ENCODE results near the gene INSM1.

DNA sequence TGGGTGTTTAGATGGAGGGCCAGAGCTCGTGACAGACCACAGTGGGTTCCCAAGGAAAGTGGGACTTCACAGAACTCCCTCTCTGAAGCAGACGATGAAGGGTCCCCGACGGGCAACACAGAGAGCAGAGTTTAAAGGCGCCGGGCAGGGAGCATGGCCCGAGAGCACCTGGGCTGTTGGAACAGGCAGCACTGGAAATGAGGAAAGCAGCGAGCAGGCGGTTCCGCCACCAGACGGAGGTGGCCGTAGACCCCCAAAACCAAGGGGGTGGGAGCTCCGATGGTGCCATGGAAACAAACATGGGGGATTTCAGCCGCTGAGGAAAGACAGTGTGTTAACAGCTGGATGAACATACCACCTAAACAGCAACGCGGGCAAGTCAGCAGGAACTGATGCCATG lies 27.5 kb upstream of the INSM1 start:
- TF ChIP-seq, protein P1, sequence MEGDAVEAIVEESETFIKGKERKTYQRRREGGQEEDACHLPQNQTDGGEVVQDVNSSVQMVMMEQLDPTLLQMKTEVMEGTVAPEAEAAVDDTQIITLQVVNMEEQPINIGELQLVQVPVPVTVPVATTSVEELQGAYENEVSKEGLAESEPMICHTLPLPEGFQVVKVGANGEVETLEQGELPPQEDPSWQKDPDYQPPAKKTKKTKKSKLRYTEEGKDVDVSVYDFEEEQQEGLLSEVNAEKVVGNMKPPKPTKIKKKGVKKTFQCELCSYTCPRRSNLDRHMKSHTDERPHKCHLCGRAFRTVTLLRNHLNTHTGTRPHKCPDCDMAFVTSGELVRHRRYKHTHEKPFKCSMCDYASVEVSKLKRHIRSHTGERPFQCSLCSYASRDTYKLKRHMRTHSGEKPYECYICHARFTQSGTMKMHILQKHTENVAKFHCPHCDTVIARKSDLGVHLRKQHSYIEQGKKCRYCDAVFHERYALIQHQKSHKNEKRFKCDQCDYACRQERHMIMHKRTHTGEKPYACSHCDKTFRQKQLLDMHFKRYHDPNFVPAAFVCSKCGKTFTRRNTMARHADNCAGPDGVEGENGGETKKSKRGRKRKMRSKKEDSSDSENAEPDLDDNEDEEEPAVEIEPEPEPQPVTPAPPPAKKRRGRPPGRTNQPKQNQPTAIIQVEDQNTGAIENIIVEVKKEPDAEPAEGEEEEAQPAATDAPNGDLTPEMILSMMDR (IDR thresholded peaks at IDR 0.05): no peak
- TF ChIP-seq TCF12 (IDR thresholded peaks at IDR 0.05): no peak
- no peak for TF ChIP-seq EZH2phosphoT487 (IDR thresholded peaks at IDR 0.05; ENCODE audit: borderline replicate concordance, low read depth)
- TF ChIP-seq RCOR1 (IDR thresholded peaks at IDR 0.05; ENCODE audit: low read length): no peak
- TF ChIP-seq SIN3A (IDR thresholded peaks at IDR 0.05; ENCODE audit: borderline replicate concordance, low read depth, low read length): no peak
- TF ChIP-seq, protein P2, sequence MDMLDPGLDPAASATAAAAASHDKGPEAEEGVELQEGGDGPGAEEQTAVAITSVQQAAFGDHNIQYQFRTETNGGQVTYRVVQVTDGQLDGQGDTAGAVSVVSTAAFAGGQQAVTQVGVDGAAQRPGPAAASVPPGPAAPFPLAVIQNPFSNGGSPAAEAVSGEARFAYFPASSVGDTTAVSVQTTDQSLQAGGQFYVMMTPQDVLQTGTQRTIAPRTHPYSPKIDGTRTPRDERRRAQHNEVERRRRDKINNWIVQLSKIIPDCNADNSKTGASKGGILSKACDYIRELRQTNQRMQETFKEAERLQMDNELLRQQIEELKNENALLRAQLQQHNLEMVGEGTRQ (IDR thresholded peaks at IDR 0.05; ENCODE audit: borderline replicate concordance, low read depth, low read length): no peak
- no peak for TF ChIP-seq POLR2AphosphoS5 (IDR thresholded peaks at IDR 0.05; ENCODE audit: low read depth, low read length)
- TF ChIP-seq, protein P3, sequence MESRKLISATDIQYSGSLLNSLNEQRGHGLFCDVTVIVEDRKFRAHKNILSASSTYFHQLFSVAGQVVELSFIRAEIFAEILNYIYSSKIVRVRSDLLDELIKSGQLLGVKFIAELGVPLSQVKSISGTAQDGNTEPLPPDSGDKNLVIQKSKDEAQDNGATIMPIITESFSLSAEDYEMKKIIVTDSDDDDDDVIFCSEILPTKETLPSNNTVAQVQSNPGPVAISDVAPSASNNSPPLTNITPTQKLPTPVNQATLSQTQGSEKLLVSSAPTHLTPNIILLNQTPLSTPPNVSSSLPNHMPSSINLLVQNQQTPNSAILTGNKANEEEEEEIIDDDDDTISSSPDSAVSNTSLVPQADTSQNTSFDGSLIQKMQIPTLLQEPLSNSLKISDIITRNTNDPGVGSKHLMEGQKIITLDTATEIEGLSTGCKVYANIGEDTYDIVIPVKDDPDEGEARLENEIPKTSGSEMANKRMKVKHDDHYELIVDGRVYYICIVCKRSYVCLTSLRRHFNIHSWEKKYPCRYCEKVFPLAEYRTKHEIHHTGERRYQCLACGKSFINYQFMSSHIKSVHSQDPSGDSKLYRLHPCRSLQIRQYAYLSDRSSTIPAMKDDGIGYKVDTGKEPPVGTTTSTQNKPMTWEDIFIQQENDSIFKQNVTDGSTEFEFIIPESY (IDR thresholded peaks at IDR 0.05; ENCODE audit: borderline replicate concordance, low read depth): no peak
- TF ChIP-seq, protein P4, sequence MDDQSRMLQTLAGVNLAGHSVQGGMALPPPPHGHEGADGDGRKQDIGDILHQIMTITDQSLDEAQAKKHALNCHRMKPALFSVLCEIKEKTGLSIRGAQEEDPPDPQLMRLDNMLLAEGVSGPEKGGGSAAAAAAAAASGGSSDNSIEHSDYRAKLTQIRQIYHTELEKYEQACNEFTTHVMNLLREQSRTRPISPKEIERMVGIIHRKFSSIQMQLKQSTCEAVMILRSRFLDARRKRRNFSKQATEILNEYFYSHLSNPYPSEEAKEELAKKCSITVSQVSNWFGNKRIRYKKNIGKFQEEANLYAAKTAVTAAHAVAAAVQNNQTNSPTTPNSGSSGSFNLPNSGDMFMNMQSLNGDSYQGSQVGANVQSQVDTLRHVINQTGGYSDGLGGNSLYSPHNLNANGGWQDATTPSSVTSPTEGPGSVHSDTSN (IDR thresholded peaks at IDR 0.05): no peak
- no peak for TF ChIP-seq RFX5 (IDR thresholded peaks at IDR 0.05; ENCODE audit: low read length)
- no peak for TF ChIP-seq CHD2 (IDR thresholded peaks at IDR 0.05; ENCODE audit: low read length, partially characterized antibody)

All from SK-N-SH (cell line).